ENCODE data around the gene ME3.
"Not testable (repeated sequence)": the region's sequence is repeated elsewhere in the genome, so short reads cannot be mapped to it uniquely, and the experiment has no call there.

The ME3 gene

DNA sequence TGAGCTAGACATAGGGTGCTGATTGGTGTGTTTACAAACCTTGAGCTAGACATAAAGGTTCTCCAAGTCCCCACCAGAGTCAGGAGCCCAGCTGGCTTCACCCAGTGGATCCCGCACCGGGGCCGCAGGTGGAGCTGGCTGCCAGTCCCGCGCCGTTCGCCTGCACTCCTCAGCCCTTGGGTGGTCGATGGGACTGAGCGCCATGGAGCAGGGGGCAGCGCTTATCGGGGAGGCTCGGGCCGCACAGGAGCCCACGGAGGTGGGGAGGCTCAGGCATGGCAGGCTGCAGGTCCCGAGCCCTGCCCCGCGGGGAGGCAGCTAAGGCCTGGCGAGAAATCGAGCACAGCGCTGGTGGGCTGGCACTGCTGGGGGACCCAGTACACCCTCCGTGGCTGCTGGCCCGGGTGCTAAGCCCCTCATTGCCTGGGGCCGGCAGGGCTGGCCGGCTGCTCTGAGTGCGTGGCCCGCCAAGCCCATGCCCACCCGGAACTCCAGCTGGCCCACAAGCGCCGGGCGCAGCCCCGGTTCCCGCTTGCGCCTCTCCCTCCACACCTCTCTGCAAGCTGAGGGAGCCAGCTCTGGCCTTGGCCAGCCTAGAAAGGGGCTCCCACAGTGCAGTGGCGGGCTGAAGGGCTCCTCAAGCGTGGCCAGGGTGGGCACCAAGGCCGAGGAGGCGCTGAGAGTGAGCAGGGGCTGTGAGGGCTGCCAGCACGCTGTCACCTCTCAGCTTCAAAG is 238.9 kb downstream of the ME3 start:
- not testable (repeated sequence) for H3K27ac ChIP-seq (ENCODE audit: low read depth, low read length); H3K4me3 ChIP-seq (ENCODE audit: low read length); H3K4me1 ChIP-seq (ENCODE audit: insufficient read depth, low read length); H3K27me3 ChIP-seq (ENCODE audit: insufficient read depth, low read length); H3K36me3 ChIP-seq (ENCODE audit: insufficient read depth, low read length); H3K9me3 ChIP-seq (ENCODE audit: insufficient read depth, low read depth, low read length); H3K9ac ChIP-seq (ENCODE audit: low read depth, low read length)
- WGBS = 96% methylated on average over 38 of the region's 38 CpGs

DNA sequence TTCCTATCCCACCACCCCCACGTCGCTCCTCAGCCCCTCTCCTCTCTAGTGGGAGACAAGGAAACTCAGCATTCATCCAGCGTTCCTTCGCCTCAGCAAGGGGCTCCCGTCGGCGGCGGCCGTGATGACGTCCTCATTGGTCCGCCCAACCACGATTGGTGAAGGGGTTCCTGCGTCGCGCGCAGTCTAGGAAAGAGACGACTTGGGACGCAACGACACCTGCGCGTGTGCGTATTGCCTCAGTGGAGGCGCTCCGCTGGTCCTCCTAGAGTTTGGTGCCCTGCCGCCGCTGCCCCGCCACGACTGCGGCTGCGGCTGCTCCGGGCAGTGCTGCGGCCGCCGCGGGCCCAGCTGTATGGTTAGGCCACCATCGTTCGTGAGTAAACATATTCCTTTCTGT is 241.2 kb downstream of the ME3 start:
- no peaks in the 10 kb centered on the region for H3K9me3 ChIP-seq (ENCODE audit: insufficient read depth, low read depth, low read length)
- H3K9ac ChIP-seq (ENCODE audit: low read depth, low read length) = no peak overlapping the region
- H3K4me1 ChIP-seq (ENCODE audit: insufficient read depth, low read length) = no peaks in the 10 kb centered on the region
- no peaks in the 10 kb centered on the region for H3K36me3 ChIP-seq (ENCODE audit: insufficient read depth, low read length)
- H3K4me3 ChIP-seq (ENCODE audit: low read length) = no peak overlapping the region
- no peaks in the 10 kb centered on the region for H3K27me3 ChIP-seq (ENCODE audit: insufficient read depth, low read length)
- no peak overlapping the region for H3K27ac ChIP-seq (ENCODE audit: low read depth, low read length)
- 94% methylated on average over 37 of the region's 37 CpGs for WGBS

DNA sequence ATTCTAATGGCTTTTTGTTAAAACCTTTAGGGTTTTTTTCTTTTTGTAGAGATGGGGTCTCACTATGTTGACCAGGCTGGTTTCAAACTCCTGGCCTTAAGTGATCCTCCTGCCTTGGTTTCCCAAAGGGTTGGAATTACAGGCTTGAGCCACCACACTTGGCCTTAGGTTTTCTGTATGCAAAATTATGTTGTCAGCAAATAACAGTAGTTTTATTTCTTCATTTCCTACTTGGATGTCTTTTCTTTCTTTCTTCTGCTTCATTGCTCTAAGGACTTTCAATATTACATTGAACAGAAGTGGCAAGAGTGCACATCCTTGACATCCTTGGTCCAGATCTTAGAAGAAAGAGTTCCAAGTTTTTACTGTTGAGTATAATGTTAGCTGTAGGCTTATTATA is 245.0 kb downstream of the ME3 start:
- H3K4me3 ChIP-seq (ENCODE audit: low read length) = no peak overlapping the region
- H3K9ac ChIP-seq (ENCODE audit: low read depth, low read length) = no peak overlapping the region
- H3K9me3 ChIP-seq (ENCODE audit: insufficient read depth, low read depth, low read length) = no peaks in the 10 kb centered on the region
- no peak overlapping the region for H3K27ac ChIP-seq (ENCODE audit: low read depth, low read length)
- H3K27me3 ChIP-seq (ENCODE audit: insufficient read depth, low read length) = no peaks in the 10 kb centered on the region
- no peaks in the 10 kb centered on the region for H3K36me3 ChIP-seq (ENCODE audit: insufficient read depth, low read length)
- no peaks in the 10 kb centered on the region for H3K4me1 ChIP-seq (ENCODE audit: insufficient read depth, low read length)

DNA sequence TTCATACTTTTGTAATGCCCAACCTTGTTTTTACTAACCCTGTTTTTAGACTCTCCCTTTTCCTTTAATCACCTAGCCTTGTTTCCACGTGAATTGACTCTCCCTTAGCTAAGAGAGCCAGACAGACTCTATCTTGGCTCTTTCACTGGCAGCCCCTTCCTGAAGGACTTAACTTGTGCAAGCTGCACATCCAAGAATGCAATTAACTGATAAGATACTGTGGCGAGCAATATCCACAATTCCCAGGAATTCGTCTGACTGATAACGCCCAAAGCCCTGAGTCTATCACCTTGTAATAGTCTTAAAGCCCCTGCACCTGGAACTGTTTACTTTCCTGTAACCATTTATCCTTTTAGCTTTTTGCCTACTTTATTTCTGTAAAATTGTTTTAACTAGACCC is 248.9 kb downstream of the ME3 start:
- not testable (repeated sequence) for H3K4me1 ChIP-seq (ENCODE audit: insufficient read depth, low read length); H3K9ac ChIP-seq (ENCODE audit: low read depth, low read length); H3K4me3 ChIP-seq (ENCODE audit: low read length); H3K27ac ChIP-seq (ENCODE audit: low read depth, low read length); H3K9me3 ChIP-seq (ENCODE audit: insufficient read depth, low read depth, low read length); H3K36me3 ChIP-seq (ENCODE audit: insufficient read depth, low read length); H3K27me3 ChIP-seq (ENCODE audit: insufficient read depth, low read length)
- WGBS = 83% methylated on average over 4 of the region's 4 CpGs

DNA sequence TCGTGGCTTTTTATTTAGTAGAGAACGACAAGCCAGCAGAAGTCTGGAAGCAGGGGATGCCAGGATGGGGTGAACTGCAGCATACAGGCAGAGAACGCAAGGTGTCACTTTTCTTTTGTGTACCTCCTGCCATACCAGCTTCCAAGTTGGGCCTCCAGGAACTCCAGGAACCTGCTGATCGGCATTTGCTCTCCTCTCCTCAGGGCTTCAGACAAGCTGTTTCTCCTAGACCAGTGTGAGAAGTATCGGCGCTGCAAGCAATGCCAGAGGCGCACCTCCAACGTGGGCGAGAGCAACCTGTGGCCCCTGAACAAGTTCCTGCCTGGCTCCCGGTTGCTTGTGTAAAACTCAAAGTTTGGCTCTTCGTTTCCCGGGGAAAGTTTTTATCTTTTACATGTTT is 250.0 kb downstream of the ME3 start:
- peak overlapping the region; percentile 45; the same call in 1 of the 2 replicates for H3K27ac ChIP-seq (ENCODE audit: low read depth, low read length)
- H3K27me3 ChIP-seq (ENCODE audit: insufficient read depth, low read length) = no peaks in the 10 kb centered on the region
- 86% methylated on average over 12 of the region's 12 CpGs for WGBS
- H3K4me3 ChIP-seq (ENCODE audit: low read length) = no peak overlapping the region
- no peaks in the 10 kb centered on the region for H3K36me3 ChIP-seq (ENCODE audit: insufficient read depth, low read length)
- no peaks in the 10 kb centered on the region for H3K4me1 ChIP-seq (ENCODE audit: insufficient read depth, low read length)
- no peaks in the 10 kb centered on the region for H3K9me3 ChIP-seq (ENCODE audit: insufficient read depth, low read depth, low read length)
- no peak overlapping the region for H3K9ac ChIP-seq (ENCODE audit: low read depth, low read length)

DNA sequence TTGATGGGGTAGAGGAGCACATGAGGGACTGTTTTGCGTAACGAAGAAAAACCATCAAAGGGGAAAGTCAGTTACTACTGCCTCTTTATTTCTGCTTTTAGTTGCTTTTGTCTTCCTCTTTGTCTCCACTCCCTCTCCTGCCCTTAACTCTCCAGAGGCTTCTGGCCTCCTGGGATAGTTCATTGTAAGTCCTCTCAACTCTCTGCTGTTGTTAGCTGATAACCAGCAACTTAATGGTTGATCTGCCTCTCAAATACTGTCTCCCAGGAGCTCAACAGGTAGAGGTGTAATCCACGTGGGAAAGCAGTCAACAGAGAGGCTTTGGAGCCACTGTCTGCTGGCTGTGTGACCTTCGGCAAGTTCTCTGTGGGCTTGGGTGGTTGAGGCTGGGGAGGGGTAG is 250.5 kb downstream of the ME3 start:
- no peaks in the 10 kb centered on the region for H3K36me3 ChIP-seq (ENCODE audit: insufficient read depth, low read length)
- H3K4me1 ChIP-seq (ENCODE audit: insufficient read depth, low read length) = no peaks in the 10 kb centered on the region
- H3K9ac ChIP-seq (ENCODE audit: low read depth, low read length) = no peak overlapping the region
- H3K4me3 ChIP-seq (ENCODE audit: low read length) = no peak overlapping the region
- no peak overlapping the region for H3K27ac ChIP-seq (ENCODE audit: low read depth, low read length)
- H3K9me3 ChIP-seq (ENCODE audit: insufficient read depth, low read depth, low read length) = no peaks in the 10 kb centered on the region
- 88% methylated on average over 4 of the region's 4 CpGs for WGBS
- H3K27me3 ChIP-seq (ENCODE audit: insufficient read depth, low read length) = no peaks in the 10 kb centered on the region

DNA sequence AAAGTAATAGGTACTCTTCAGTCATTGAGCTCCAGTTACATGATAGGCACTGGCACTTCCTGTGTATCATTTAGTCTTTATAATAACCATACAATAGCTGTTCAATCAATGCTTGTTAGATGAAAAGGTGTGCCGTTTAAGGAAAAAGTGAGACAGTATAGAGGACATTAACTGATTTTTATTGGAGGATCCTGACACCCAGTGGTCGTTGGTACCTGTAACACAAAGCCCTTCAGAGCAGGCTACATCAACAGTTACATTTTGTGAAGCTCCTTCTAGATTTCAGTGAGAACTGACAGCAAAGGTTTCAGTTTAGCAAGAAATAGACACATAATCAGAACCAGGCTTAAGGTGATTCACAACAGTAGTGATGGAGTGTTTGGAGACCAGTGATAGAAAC is 253.5 kb downstream of the ME3 start:
- H3K4me3 ChIP-seq (ENCODE audit: low read length) = no peak overlapping the region
- 59% methylated on average over 2 of the region's 2 CpGs for WGBS
- H3K9me3 ChIP-seq (ENCODE audit: insufficient read depth, low read depth, low read length) = no peaks in the 10 kb centered on the region
- H3K9ac ChIP-seq (ENCODE audit: low read depth, low read length) = no peak overlapping the region
- H3K4me1 ChIP-seq (ENCODE audit: insufficient read depth, low read length) = no peaks in the 10 kb centered on the region
- H3K27ac ChIP-seq (ENCODE audit: low read depth, low read length) = no peak overlapping the region
- no peaks in the 10 kb centered on the region for H3K36me3 ChIP-seq (ENCODE audit: insufficient read depth, low read length)
- no peaks in the 10 kb centered on the region for H3K27me3 ChIP-seq (ENCODE audit: insufficient read depth, low read length)

DNA sequence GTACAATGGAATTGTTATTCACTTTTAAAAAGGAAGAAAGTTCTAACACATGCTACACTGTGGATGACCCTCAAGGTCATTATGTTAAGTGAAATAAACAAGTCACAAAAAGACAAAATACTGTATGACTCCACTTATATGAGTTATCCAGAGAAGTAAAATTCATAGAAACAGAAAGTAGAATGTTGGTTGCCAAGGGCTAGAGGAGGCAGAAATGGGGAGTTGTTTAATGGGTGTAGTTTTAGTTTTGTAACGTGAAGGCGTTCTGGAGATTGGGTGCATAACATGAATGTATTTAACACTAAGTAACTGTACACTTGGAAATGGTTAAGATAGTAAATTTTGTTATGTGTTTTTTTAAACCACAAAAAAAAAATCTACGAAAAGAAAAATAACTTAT is 253.9 kb downstream of the ME3 start:
- Histone ChIP-seq H3K9me3 (ENCODE audit: insufficient read depth, low read depth, low read length) (no peaks in the 10 kb centered on the region), H3K27ac (ENCODE audit: low read depth, low read length) (no peak overlapping the region), H3K9ac (ENCODE audit: low read depth, low read length) (no peak overlapping the region), H3K4me1 (ENCODE audit: insufficient read depth, low read length) (no peaks in the 10 kb centered on the region), H3K27me3 (ENCODE audit: insufficient read depth, low read length) (no peaks in the 10 kb centered on the region), H3K4me3 (ENCODE audit: low read length) (no peak overlapping the region), H3K36me3 (ENCODE audit: insufficient read depth, low read length) (no peaks in the 10 kb centered on the region)
- 89% methylated on average over 2 of the region's 3 CpGs for WGBS

DNA sequence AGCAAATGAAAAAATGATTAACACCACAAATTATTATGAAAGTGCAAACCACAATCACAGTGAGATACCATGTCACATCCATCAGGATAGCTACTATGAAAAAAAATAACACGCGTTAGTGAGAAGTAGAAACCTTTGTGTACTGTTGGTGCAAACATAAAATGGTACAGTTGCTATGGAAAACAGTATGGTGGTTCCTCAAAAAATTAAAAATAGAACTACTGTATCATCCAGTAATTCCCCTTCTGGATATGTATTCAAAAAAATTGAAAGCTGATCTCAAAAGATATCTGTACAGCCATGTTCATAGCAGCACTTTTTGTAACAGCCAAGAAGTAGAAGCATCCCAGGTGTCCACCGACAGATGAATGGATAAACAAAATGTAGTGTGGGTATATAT is 254.3 kb downstream of the ME3 start:
- H3K27ac ChIP-seq (ENCODE audit: low read depth, low read length) = no peak overlapping the region
- H3K4me3 ChIP-seq (ENCODE audit: low read length) = no peak overlapping the region
- WGBS = 100% methylated on average over 2 of the region's 3 CpGs
- H3K27me3 ChIP-seq (ENCODE audit: insufficient read depth, low read length) = no peaks in the 10 kb centered on the region
- H3K4me1 ChIP-seq (ENCODE audit: insufficient read depth, low read length) = no peaks in the 10 kb centered on the region
- no peaks in the 10 kb centered on the region for H3K36me3 ChIP-seq (ENCODE audit: insufficient read depth, low read length)
- H3K9ac ChIP-seq (ENCODE audit: low read depth, low read length) = no peak overlapping the region
- H3K9me3 ChIP-seq (ENCODE audit: insufficient read depth, low read depth, low read length) = no peaks in the 10 kb centered on the region

DNA sequence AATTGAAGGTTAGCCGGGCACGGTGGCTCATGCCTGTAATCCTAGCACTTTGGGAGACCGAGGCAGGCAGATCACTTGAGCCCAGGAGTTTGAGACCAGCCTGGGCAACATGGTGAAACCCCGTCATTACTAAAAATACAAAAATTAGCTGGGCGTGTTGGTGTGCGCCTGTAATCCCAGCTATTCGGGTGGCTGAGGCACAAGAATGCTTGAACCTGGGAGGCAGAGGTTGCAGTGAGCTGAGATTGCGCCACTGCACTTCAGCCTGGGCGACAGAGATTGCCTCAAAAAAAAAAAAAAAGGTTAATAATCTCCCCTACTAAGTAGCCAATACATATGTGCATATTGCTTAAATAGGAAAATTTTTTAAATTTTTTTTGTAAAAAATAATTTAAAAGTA is 255.5 kb downstream of the ME3 start:
- H3K36me3 ChIP-seq (ENCODE audit: insufficient read depth, low read length); H3K9ac ChIP-seq (ENCODE audit: low read depth, low read length); H3K27me3 ChIP-seq (ENCODE audit: insufficient read depth, low read length); H3K4me3 ChIP-seq (ENCODE audit: low read length); H3K27ac ChIP-seq (ENCODE audit: low read depth, low read length); H3K9me3 ChIP-seq (ENCODE audit: insufficient read depth, low read depth, low read length); H3K4me1 ChIP-seq (ENCODE audit: insufficient read depth, low read length): not testable (repeated sequence)
- WGBS = 91% methylated on average over 8 of the region's 9 CpGs

DNA sequence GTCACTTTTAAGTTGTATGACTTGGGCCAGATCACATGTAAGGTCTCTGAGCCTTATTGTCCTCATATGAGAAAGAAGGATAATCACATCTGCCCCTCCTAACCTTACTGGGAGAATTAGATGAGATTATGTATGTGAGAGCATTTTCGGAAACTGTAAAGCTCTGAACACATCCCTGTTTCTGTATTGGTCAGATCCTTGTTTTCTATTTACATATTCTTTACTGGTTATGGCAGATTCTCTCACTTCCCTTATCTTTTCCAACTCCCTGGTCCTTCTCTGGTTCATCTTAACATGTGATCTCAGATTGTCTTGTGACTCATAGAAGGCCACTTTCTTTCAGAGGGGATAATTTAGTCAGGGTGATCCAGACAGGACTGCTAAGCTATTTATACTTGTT is 255.9 kb downstream of the ME3 start:
- no peak overlapping the region for H3K4me3 ChIP-seq (ENCODE audit: low read length)
- H3K36me3 ChIP-seq (ENCODE audit: insufficient read depth, low read length) = no peaks in the 10 kb centered on the region
- no peak overlapping the region for H3K9ac ChIP-seq (ENCODE audit: low read depth, low read length)
- no peaks in the 10 kb centered on the region for H3K27me3 ChIP-seq (ENCODE audit: insufficient read depth, low read length)
- H3K9me3 ChIP-seq (ENCODE audit: insufficient read depth, low read depth, low read length) = no peaks in the 10 kb centered on the region
- no peak overlapping the region for H3K27ac ChIP-seq (ENCODE audit: low read depth, low read length)
- WGBS = no CpG with 5 or more reads among the region's 1 CpG
- H3K4me1 ChIP-seq (ENCODE audit: insufficient read depth, low read length) = no peaks in the 10 kb centered on the region

DNA sequence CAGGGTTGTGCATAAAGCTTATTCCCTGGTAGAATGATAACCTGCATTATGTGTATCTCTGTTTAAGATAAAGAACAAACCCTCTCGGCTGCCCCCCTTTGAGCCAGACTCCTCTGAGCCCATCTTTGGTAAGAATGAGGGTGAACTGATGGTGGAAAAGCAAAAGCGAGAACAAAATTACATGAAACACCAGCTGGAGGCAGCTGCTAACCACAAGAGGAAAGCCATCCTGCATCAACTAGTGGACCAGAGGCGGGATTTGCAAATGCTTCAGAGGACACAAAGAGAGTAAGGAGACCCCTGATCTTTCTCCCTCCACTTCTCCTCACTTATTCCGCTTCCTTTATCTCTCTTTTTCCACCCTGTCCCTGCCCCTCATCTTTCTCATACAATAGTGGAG is 257.4 kb downstream of the ME3 start:
- Histone ChIP-seq H3K9ac (ENCODE audit: low read depth, low read length) (no peak overlapping the region), H3K9me3 (ENCODE audit: insufficient read depth, low read depth, low read length) (no peaks in the 10 kb centered on the region), H3K4me3 (ENCODE audit: low read length) (no peak overlapping the region), H3K27me3 (ENCODE audit: insufficient read depth, low read length) (no peaks in the 10 kb centered on the region), H3K4me1 (ENCODE audit: insufficient read depth, low read length) (no peaks in the 10 kb centered on the region), H3K36me3 (ENCODE audit: insufficient read depth, low read length) (no peaks in the 10 kb centered on the region), H3K27ac (ENCODE audit: low read depth, low read length) (no peak overlapping the region)
- 96% methylated on average over 4 of the region's 4 CpGs for WGBS

Data from HUES64 (cell line).